22Rv1 (cell line): ENCODE measurements around the gene ZNF683.

Source experiments
- H3K27ac ChIP-seq: fragments of 450-650 bp; 2 replicates; pipeline ENCODE4 v1.5.1; 2017
- CTCF ChIP-seq: fragments of 450-650 bp; IDR thresholded peaks from 2 replicates; pipeline ENCODE4 v1.5.1; 2017; ENCODE audit warnings: mild to moderate bottlenecking
- ZFX ChIP-seq: fragments of 450-650 bp; IDR thresholded peaks from 2 replicates; pipeline ENCODE4 v1.6.1; 2017; ENCODE audit warnings: antibody characterized with exemption, borderline replicate concordance

ZNF683 gene

GRCh38 chr1:26401891-26402290 lies 29.3 kb upstream of the ZNF683 start:
- no peak overlapping the region for H3K27ac ChIP-seq
- no peak for TF ChIP-seq CTCF
- TF ChIP-seq ZFX: no peak

GRCh38 chr1:26399034-26399433 lies 26.5 kb upstream of the ZNF683 start:
- TF ChIP-seq ZFX: no peak
- no peak for TF ChIP-seq CTCF
- no peak overlapping the region for H3K27ac ChIP-seq

- no peak for TF ChIP-seq ZFX
- TF ChIP-seq CTCF: no peak
Observed at GRCh38 chr1:26395754-26396153, 23.2 kb upstream of the ZNF683 start.

GRCh38 chr1:26391450-26391849 lies 18.9 kb upstream of the ZNF683 start:
- TF ChIP-seq ZFX (no peak), CTCF (peak; percentile 55)
- no peak overlapping the region for H3K27ac ChIP-seq

More at GRCh38 chr1:26395754-26396153, 23.2 kb upstream of the ZNF683 start:
- H3K27ac ChIP-seq: no peak overlapping the region

GRCh38 chr1:26389604-26390247 lies 17.2 kb upstream of the ZNF683 start:
- H3K27ac ChIP-seq: no peak overlapping the region
- TF ChIP-seq ZFX (no peak), CTCF (no peak)

GRCh38 chr1:26388791-26389445 lies 16.4 kb upstream of the ZNF683 start:
- H3K27ac ChIP-seq: no peak overlapping the region

More at GRCh38 chr1:26388791-26389445, 16.4 kb upstream of the ZNF683 start:
- TF ChIP-seq ZFX: no peak
- TF ChIP-seq CTCF: no peak
